Measurements from ENCODE around the gene LSM12. TPM values are rescaled to one million over a fixed set of nuclear protein-coding genes. Genes with fewer than 3 reads are reported as not detected.

Gene LSM12
- total and polyA plus RNA-seq, 7 donors, result 39.6 to 65.9 (median 47.9) TPM

DNA sequence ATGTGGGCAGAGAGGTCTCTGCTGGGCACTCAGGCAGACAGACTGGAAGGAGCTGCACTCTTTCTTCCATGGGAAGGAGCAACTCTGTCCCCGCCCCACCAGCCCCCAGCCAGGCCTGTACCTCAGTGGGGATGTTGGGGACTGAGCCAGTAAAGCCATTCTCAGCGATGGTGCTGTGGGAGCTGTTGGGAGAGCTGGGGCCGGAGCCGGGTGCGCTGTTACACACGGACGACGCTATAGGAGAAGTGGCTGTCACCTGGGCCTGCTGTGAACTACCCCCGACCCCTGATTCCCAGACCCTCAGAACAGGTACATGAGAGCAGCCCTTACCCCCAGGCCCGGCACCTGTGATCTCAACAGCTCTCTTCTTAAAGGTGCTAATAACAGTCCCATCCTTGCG, 25.6 kb upstream of the LSM12 start:
- DNase-seq, result no peak
- peaks cover 28% of the 10 kb centered on the region for H3K4me1 ChIP-seq
- intact Hi-C loops (cut with DNase I), result no loop called here
- no peaks in the 10 kb centered on the region for H3K9me3 ChIP-seq
- H3K4me3 ChIP-seq, result no peak overlapping the region
- H3K36me3 ChIP-seq (ENCODE audit: insufficient read depth in 1 of 2, low read depth in 1 of 2), result peaks cover 0 to 69% of the 10 kb centered on the region in 2 donors
- no peaks in the 10 kb centered on the region for H3K27me3 ChIP-seq (ENCODE audit: insufficient read depth in 3 of 3, low read length in 2 of 3)
- no peak for TF ChIP-seq CTCF (IDR thresholded peaks at IDR 0.05)
- ATAC-seq, result no peak
- WGBS, 3 donors, result 93 to 96% (median 95%) methylated on average over 11 of the region's 11 CpGs
- H3K27ac ChIP-seq, result no peak overlapping the region

DNA sequence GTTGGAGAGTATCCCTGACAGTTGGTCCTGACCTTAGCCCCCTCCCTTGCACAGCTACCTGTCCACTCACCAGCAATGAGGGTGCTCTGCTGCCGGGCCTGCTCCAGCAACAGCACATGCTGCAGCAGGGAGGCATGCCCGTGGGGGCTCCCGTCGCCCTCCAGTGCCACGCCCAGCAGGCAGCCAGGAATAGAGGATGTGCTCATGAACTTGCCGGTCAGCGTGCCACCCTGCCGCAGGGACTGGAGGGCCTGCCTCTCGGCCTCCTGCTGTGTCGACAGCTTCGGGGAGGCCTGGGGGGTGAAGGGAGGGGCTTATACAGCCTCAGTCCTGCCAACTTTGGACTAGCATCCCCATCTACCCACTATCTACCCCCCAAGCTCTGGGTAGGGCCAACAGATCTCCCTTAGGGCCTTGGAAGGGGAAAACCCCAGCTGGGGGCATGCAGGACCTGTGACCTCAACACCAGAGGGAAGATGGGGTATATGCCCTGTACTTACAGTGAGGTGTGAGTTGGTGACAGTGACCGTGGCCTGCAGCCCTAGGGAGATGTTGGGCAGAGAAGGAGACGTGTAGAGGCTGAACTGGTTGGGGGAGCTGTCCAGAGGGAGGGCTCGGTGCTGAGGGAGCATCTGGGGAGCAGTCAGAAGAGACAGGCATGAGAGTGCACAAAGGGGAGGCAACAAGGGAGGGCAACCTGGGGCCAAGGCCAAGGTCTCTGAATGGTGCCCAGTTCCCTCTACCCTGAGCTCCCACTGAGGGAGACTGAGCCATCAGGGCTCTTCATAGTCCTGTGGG, 24.9 kb upstream of the LSM12 start:
- intact Hi-C loops (cut with DNase I), result no loop called here
- DNase-seq (no peak), ATAC-seq (no peak)
- H3K27me3 ChIP-seq (ENCODE audit: insufficient read depth in 3 of 3, low read length in 2 of 3), result no peaks in the 10 kb centered on the region
- H3K4me3 ChIP-seq, result no peak overlapping the region
- H3K4me1 ChIP-seq, result peaks cover 22% of the 10 kb centered on the region
- TF ChIP-seq CTCF (IDR thresholded peaks at IDR 0.05), result no peak
- peaks cover 0 to 74% of the 10 kb centered on the region in 2 donors for H3K36me3 ChIP-seq (ENCODE audit: insufficient read depth in 1 of 2, low read depth in 1 of 2)
- no peaks in the 10 kb centered on the region for H3K9me3 ChIP-seq
- WGBS, 3 donors, result 84 to 86% (median 86%) methylated on average over 14 of the region's 14 CpGs
- H3K27ac ChIP-seq, result no peak overlapping the region

DNA sequence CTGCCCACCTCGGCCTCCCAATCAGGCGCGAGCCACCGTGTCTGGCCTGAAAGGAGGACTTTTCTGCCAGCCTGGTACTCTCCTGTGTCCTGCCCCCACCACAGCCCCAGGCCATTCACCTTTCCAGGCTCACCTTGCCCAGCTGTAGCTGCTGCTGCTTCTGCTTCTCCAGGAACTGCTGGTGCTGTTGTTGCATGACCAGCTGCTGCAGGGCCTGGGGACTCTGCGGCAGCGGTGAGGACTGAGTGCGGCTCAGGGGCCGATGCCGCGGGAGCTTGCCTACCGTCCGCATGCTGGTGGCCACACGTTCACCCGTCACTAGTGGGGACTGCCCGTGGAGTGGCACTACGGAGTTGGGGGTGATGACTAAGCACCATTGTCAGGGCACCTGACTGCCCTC, 21.8 kb upstream of the LSM12 start:
- 91 to 93% (median 92%) methylated on average over 15 to 16 of the region's 16 CpGs for WGBS, 3 donors
- Histone ChIP-seq H3K36me3 (ENCODE audit: insufficient read depth in 1 of 2, low read depth in 1 of 2) (peaks cover 0 to 98% of the 10 kb centered on the region in 2 donors), H3K9me3 (no peaks in the 10 kb centered on the region), H3K4me1 (peaks cover 6% of the 10 kb centered on the region), H3K27ac (peak overlapping the region; percentile 15), H3K4me3 (no peak overlapping the region), H3K27me3 (ENCODE audit: insufficient read depth in 3 of 3, low read length in 2 of 3) (no peaks in the 10 kb centered on the region)
- TF ChIP-seq CTCF (IDR thresholded peaks at IDR 0.05), result no peak
- intact Hi-C loops (cut with DNase I), result no loop called here
- DNase-seq, result no peak
- ATAC-seq, result no peak

GRCh38 chr17:44087319-44087718, 20.8 kb upstream of the LSM12 start:
- peak overlapping the region; percentile 42 for H3K27ac ChIP-seq
- intact Hi-C loops (cut with DNase I), result no loop called here
- no peak overlapping the region for H3K4me3 ChIP-seq
- no peaks in the 10 kb centered on the region for H3K9me3 ChIP-seq
- H3K4me1 ChIP-seq, result peaks cover 6% of the 10 kb centered on the region
- 51 to 80% (median 65%) methylated on average over 4 to 7 of the region's 8 CpGs for WGBS, 3 donors
- H3K36me3 ChIP-seq (ENCODE audit: insufficient read depth in 1 of 2, low read depth in 1 of 2), result peaks cover 4 to 98% of the 10 kb centered on the region in 2 donors
- ATAC-seq (no peak), DNase-seq (no peak)
- TF ChIP-seq CTCF (IDR thresholded peaks at IDR 0.05), result no peak
- H3K27me3 ChIP-seq (ENCODE audit: insufficient read depth in 3 of 3, low read length in 2 of 3), result no peaks in the 10 kb centered on the region

Data from psoas muscle (tissue), 8 donors.